SH-SY5Y (cell line): ENCODE results near the gene TFF3.

Source experiments
- GATA2 ChIP-seq: IDR thresholded peaks from 2 replicates; pipeline ENCODE4 v1.6.1; 2011; ENCODE audit warnings: mild to moderate bottlenecking, low read depth, low read length
- GATA3 ChIP-seq: IDR thresholded peaks from 2 replicates; pipeline ENCODE4 v1.6.1; 2011; ENCODE audit warnings: low read depth, mild to moderate bottlenecking, low read length, moderate library complexity

The TFF3 gene

DNA sequence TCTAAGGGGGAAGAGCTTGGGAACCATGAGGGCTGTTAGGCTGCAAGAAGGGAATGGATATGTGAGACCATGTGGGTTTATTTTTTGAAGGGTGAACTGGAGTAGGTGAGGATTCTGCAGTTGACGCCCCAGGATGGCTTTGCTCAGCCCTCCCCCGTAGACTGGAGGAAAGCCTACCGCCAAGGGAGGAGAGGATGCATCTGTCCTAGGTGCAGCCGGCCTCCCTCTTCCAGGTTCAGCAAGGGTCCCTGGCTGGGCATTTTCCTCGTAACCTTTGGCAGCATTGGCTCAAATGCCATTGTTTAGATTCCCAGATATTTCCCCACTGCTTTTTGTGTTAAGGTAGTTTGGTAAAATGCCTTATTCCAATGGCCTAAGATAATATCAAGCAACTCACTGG lies 16.6 kb downstream of the TFF3 start:
- TF ChIP-seq GATA2, result no peak
- TF ChIP-seq GATA3, result no peak

DNA sequence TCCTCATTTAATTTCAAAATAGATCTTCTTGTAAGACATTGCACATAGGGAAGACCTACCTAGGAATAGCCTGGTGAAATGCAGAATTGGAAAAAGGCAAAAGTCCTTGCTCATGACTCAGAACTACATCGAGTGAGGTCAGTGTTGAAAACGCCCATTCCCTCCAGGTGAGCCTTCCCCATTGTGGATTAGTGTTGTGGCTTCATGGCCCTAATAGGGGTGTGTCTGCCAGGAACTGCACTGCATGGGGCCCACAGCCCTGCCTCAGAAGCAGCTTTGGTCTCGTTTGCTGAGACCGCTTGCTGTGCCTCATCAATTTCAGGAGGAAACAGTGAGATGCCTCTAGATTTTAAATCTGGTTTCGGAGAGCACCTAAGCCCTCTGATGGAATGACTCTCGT lies 17.0 kb downstream of the TFF3 start:
- TF ChIP-seq GATA2 (no peak), GATA3 (no peak)

DNA sequence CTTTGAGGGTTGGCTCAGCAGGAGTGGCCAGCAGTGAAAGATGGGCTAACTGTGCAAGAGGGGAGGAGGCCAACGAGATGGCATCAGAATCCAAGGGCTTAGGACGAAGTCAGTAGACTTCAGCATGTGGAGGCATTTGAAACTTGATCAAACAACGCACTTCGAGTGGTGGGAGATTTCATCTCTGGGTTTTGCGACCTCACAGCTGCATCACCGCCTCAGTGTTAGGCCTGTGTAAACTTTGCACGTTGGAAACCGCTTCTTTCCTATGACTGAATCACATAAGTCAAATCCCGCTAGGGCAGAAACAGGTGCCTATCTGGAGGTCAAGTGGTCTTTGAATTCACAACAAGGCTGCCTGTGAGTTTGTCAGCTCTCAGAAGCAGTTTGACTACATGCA lies 17.8 kb downstream of the TFF3 start:
- TF ChIP-seq GATA3, result no peak
- TF ChIP-seq GATA2, result no peak

DNA sequence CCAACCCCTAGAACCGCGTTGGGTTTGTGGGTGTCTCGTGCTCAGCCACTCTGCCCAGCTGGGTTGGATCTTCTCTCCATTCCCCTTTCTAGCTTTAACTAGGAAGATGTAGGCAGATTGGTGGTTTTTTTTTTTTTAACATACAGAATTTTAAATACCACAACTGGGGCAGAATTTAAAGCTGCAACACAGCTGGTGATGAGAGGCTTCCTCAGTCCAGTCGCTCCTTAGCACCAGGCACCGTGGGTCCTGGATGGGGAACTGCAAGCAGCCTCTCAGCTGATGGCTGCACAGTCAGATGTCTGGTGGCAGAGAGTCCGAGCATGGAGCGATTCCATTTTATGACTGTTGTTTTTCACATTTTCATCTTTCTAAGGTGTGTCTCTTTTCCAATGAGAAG lies 18.7 kb downstream of the TFF3 start:
- TF ChIP-seq GATA2 (no peak), GATA3 (no peak)

DNA sequence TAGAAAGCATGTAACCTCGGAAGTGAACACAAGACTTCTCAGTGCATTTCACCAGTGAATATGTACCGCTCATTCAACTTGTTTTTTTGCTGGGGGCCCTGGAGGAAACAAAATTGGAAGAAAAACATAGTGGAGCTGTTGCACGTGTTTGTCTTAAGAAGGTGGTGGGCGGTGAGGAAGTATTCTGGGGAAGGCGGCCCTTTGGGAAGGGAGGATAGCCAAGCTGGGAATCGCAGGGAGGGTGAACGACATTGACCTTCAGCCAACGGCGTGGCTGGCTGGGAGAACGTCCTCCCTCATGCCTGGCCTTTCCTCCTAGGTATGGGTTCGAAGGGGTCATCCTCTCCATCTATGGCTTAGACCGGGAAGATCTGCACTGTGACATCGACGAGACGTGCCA lies 19.4 kb downstream of the TFF3 start:
- TF ChIP-seq GATA2, result no peak
- no peak for TF ChIP-seq GATA3

DNA sequence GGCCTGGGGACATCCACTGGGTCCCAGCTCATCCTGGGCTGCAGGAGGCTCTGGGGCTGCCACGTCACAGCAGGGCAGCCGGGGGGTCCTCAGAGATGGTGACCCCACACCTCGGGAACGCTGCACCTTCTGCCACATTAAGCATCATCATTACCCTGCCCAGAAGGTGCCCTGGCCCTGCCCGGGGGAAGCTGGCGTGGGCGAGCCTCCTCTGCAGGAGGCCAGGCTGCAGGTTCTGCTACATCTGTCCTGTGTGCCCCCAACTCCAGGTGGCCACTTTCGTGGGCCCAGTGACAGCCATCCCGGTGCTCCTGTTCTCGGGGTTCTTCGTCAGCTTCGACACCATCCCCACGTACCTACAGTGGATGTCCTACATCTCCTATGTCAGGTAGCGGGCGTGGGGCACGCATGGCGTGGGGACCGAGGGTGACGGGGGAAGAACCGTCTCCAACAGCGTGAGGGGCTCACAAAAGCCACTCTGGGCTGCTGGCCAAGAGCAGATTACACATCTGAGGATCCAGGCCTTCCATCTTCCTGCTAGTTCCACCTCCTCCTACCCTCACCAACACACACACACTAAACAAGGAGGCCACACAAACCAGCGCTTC lies 20.8 kb downstream of the TFF3 start:
- TF ChIP-seq GATA2, result no peak
- TF ChIP-seq GATA3, result no peak

DNA sequence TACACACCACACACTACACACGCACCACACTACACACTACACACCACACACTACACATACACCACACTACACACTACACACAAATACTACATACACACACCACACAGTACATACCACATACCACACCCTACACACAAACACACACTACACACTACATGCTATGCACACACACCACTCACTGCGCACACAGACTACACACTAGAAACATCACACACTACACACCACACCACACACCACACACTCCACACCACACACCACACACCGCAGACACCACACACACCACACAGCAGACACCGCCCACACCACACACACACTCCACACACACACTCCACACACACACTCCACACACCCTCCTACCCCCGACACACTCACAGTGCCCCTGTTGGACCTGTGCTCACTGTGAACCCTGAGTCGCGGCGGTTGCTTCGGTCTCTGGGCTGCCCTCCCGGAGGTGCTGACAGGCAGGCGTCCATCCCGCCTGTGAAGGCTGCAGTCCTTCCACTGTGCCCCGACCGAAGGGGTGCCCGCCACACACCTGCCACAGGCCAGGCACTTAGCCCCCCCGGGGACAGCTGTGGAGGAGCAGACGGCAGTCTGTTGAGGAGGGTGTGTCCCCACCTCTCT lies 21.4 kb downstream of the TFF3 start:
- no peak for TF ChIP-seq GATA2
- TF ChIP-seq GATA3, result no peak

DNA sequence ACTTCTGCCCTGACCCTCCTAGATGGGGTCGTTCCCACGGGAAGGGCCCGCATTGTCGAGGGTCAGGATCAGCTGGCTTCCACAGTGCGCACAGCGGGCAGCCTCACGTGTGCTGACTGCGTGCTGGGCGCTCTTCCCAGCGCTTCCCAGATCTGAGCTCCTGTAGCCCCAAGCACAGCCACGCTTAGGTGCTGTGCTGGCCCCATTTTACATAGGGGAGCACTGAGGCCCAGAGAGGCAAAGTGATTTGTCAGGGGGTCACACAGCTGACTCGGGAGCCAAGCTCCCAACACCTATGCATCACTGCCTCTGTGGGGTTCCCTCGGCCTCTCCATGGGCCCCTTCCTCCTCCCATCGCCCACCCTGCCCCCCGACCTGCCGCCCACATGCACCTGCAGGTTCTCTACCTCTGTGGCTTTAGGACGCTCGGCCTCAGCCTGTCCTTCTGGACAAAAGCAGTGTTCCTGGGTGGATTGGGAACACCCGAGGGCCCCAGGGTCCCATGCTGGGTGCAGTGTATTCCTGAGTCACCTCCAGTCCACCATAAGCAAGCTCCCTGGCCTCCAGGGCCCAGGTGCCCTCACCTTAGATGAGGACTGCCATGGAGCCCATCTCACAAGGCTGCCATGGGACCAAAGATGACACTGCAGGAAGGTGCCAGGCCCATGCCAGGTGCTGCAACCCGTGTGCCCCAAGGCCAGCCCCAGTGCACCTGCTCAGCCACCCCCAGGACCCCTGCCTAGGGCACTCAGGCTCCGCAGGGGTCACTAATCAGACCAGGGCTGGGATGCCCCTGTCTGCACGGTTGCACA lies 23.3 kb downstream of the TFF3 start:
- no peak for TF ChIP-seq GATA2
- TF ChIP-seq GATA3, result no peak

DNA sequence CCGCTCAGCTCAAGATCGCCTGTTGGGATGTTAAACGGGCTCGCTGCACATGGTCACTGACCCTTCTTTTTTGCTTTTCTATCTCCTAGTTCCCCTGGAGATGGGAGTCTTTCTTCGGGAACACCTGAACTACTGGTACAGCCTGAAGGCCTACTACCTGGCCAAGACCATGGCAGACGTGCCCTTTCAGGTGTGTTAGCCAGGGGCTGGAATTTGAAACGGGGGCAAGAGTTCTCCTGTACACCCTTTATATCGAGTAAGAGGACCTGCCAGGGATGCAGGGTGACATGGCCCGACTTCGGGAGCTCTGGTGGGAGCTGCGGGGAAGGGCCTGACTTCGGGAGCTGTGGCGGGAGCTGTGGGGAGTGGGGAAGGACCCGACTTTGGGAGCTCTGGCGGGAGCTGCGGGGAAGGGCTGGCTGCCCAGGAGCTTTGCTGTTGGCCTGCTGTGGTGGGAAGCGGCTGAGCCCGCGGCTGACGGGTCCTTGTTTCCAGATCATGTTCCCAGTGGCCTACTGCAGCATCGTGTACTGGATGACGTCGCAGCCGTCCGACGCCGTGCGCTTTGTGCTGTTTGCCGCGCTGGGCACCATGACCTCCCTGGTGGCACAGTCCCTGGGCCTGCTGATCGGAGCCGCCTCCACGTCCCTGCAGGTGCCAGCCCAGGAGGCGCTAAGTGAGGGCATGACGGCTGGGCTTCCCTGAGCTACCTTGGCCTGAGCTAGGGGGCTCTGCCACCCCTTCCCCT lies 24.0 kb downstream of the TFF3 start:
- TF ChIP-seq GATA3 (no peak), GATA2 (no peak)

DNA sequence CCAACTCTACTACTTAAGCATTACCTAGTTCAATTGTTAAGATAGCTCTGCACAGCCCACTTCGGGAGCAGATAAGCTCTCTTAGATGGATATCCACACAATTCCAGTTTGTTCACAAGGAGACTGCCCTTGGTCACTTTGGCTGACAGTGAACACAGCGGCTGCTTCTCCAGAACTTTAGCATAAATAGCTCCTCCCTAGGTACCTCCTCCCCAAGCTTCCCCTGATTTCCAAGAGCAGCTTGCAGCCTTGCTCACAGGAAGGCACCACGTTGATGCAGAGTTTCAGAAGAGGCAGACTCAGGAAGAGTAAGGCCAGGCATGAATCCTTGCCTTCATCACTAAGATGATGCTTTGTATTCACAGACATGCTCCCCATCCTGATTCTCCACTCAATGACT lies 24.7 kb downstream of the TFF3 start:
- no peak for TF ChIP-seq GATA3
- TF ChIP-seq GATA2, result no peak

DNA sequence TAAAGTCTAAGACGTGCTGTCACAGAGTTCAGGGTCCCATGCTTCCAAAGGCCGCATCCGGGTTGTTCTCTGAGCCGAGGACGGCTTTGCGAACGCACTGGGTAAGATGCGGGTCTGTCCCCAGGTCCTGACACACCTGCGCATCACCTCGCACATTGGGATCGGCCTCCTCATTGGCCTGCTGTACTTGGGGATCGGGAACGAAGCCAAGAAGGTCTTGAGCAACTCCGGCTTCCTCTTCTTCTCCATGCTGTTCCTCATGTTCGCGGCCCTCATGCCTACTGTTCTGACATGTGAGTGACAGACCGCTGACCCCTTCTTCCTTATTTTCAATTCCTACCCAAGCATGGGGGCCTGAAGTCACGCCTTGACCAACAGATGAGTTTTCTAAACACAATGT lies 25.3 kb downstream of the TFF3 start:
- TF ChIP-seq GATA3, result no peak
- TF ChIP-seq GATA2, result no peak

DNA sequence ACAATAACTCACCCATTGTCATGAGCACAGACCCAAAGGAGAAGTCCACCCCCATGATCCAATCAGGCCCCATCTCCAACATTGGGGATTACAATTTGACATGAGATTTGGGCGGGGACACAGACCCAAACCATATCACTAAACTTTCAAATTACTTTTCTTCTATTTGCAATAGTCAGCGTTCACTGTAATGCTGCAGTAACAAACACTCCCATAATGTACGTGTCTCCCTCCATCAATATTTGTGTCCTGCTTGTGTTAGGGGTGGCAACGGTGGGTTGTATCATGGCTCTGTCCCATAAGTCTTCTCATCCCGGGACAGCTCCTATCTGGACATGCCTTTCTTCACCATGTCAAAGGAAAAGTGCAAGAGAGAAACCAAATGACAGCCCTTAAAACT lies 26.2 kb downstream of the TFF3 start:
- no peak for TF ChIP-seq GATA2
- no peak for TF ChIP-seq GATA3

DNA sequence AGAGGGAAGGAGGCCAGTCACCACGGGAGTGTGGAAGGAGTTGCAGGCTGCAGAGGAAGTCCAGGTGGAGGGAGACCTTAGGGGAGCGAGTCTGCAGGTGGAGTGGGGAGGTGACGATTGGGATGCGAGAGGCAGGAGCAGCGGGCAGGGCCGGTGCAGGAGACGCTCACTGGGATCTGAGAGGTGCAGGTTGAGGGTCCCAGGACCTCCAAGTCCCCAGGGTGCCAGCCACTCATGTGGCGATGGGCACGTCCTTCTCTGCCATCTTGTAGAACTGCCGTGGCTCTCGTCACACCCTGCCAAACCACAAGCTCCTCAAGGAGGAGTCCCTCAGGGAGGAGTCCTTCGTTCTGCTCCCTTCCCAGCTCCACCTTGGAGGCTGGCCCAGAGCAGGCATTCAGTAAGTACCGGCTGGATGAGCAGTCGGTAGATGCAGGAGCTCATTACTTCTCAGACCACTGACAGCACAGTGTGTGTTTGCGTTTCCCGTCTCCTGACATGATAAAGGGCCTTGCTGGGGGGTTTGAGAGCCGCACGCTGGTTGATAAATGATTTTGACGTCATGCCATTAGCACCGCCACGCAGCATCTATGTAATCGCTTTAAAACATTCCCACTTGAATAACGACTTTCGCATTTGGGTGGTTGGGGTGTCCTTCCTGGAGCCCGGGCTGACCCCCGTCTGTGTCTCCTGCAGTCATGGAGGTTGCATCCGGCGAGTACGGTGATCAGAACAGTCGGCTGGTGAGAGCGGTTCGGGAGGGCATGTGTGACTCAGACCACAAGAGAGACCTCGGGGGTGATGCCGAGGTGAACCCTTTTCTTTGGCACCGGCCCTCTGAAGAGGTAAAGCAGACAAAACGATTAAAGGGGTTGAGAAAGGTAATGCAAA lies 27.8 kb downstream of the TFF3 start:
- TF ChIP-seq GATA3, result no peak
- no peak for TF ChIP-seq GATA2
